ENCODE measurements around the gene MFSD12. TPM values are rescaled to one million over a fixed set of nuclear protein-coding genes. Genes with fewer than 3 reads are reported as not detected.

MFSD12 gene
- total RNA-seq, 1 donor from 2014 or later, result 136 TPM

- Mint-ChIP-seq H3K36me3 (ENCODE audit: low read depth) (peaks cover 10% of the 10 kb centered on the region), H3K9me3 (no peaks in the 10 kb centered on the region), H3K4me3 (peak overlapping the region; percentile 93), H3K27me3 (ENCODE audit: insufficient read depth) (no peaks in the 10 kb centered on the region), H3K4me1 (ENCODE audit: low read depth) (peaks cover 40% of the 10 kb centered on the region), H3K27ac (peak overlapping the region; percentile 91)
- intact Hi-C loops (cut with micrococcal nuclease), result loop anchor here (2.0 to 5.0 kb wide), 2 partner anchors 895 to 1345 kb away; partner anchors contain the start of genes CHAF1A and DOT1L
- peak; percentile 15 for DNase-seq (ENCODE audit: low spot score)
Measured at GRCh38 chr19:3507371-3508120, 49.8 kb downstream of the MFSD12 start.

- H3K27me3 Mint-ChIP-seq (ENCODE audit: insufficient read depth), result no peaks in the 10 kb centered on the region
- peak; percentile 31 for DNase-seq (ENCODE audit: low spot score)
- H3K36me3 Mint-ChIP-seq (ENCODE audit: low read depth), result peaks cover 10% of the 10 kb centered on the region
- intact Hi-C loops (cut with micrococcal nuclease), result loop anchor here (1.0 to 5.0 kb wide), 7 partner anchors 51 to 1344 kb away; partner anchors contain the start of genes CHAF1A, DOT1L, HMG20B and MFSD12
- peak overlapping the region; percentile 93 for H3K4me3 Mint-ChIP-seq
- peak overlapping the region; percentile 91 for H3K27ac Mint-ChIP-seq
- peaks cover 40% of the 10 kb centered on the region for H3K4me1 Mint-ChIP-seq (ENCODE audit: low read depth)
- no peaks in the 10 kb centered on the region for H3K9me3 Mint-ChIP-seq
Measured at GRCh38 chr19:3506384-3507340, 50.7 kb downstream of the MFSD12 start.

- Mint-ChIP-seq H3K4me1 (ENCODE audit: low read depth) (peaks cover 43% of the 10 kb centered on the region), H3K36me3 (ENCODE audit: low read depth) (peaks cover 6% of the 10 kb centered on the region), H3K9me3 (no peaks in the 10 kb centered on the region), H3K4me3 (peak within 1 kb of the TSS; percentile 93), H3K27me3 (ENCODE audit: insufficient read depth) (no peaks in the 10 kb centered on the region), H3K27ac (peak within 1 kb of the TSS; percentile 97)
- intact Hi-C loops (cut with micrococcal nuclease), result loop anchor here (1.0 to 5.0 kb wide), 7 partner anchors 52 to 1343 kb away; partner anchors contain the start of genes CHAF1A, DOT1L, HMG20B and MFSD12
- peak; percentile 100 for DNase-seq (ENCODE audit: low spot score)
Measured at GRCh38 chr19:3505598-3506383, 51.6 kb downstream of the MFSD12 start, which contains the start of gene FZR1. FZR1 (plus strand) TSS chr19:3506311; CDS start chr19:3522990, 16,679 bp downstream.

GRCh38 chr19:3504735-3505134, 52.7 kb downstream of the MFSD12 start:
- Mint-ChIP-seq H3K27me3 (ENCODE audit: insufficient read depth) (peaks cover 2% of the 10 kb centered on the region), H3K9me3 (no peaks in the 10 kb centered on the region), H3K27ac (peak overlapping the region; percentile 24), H3K36me3 (ENCODE audit: low read depth) (peaks cover 6% of the 10 kb centered on the region), H3K4me3 (peak overlapping the region; percentile 87), H3K4me1 (ENCODE audit: low read depth) (peaks cover 37% of the 10 kb centered on the region)
- no peak for DNase-seq (ENCODE audit: low spot score)
- intact Hi-C loops (cut with micrococcal nuclease), result loop anchor here (5.0 kb wide), 1 partner anchor 1342 kb away; the partner anchor contains the start of gene DOT1L

GRCh38 chr19:3503036-3503572, 54.3 kb downstream of the MFSD12 start:
- intact Hi-C loops (cut with micrococcal nuclease), result no loop called here
- H3K36me3 Mint-ChIP-seq (ENCODE audit: low read depth), result peaks cover 10% of the 10 kb centered on the region

GRCh38 chr19:3501780-3502179, 55.6 kb downstream of the MFSD12 start:
- intact Hi-C loops (cut with micrococcal nuclease), result loop anchor here (2.0 kb wide), 1 partner anchor 67 kb away; no protein-coding TSS in a partner anchor
- Mint-ChIP-seq H3K4me1 (ENCODE audit: low read depth) (peaks cover 39% of the 10 kb centered on the region), H3K9me3 (no peaks in the 10 kb centered on the region), H3K36me3 (ENCODE audit: low read depth) (peaks cover 15% of the 10 kb centered on the region), H3K4me3 (no peak overlapping the region), H3K27ac (no peak overlapping the region), H3K27me3 (ENCODE audit: insufficient read depth) (peaks cover 2% of the 10 kb centered on the region)
- DNase-seq (ENCODE audit: low spot score), result no peak

More at GRCh38 chr19:3503036-3503572, 54.3 kb downstream of the MFSD12 start:
- Mint-ChIP-seq H3K27me3 (ENCODE audit: insufficient read depth) (peaks cover 2% of the 10 kb centered on the region), H3K27ac (no peak overlapping the region), H3K4me1 (ENCODE audit: low read depth) (peaks cover 39% of the 10 kb centered on the region), H3K9me3 (no peaks in the 10 kb centered on the region), H3K4me3 (no peak overlapping the region)
- no peak for DNase-seq (ENCODE audit: low spot score)

- Mint-ChIP-seq H3K4me1 (ENCODE audit: low read depth) (peaks cover 35% of the 10 kb centered on the region), H3K27ac (peak within 1 kb of the TSS; percentile 97), H3K27me3 (ENCODE audit: insufficient read depth) (peaks cover 2% of the 10 kb centered on the region), H3K36me3 (ENCODE audit: low read depth) (peaks cover 17% of the 10 kb centered on the region), H3K4me3 (peak within 1 kb of the TSS; percentile 91), H3K9me3 (no peaks in the 10 kb centered on the region)
- DNase-seq (ENCODE audit: low spot score), result peak; percentile 92
- intact Hi-C loops (cut with micrococcal nuclease), result loop anchor here (2.0 kb wide), 1 partner anchor 66 kb away; no protein-coding TSS in a partner anchor
Measured at GRCh38 chr19:3500429-3501101, 56.8 kb downstream of the MFSD12 start, which contains the start of gene DOHH. DOHH (minus strand) TSS chr19:3500674; CDS start chr19:3496814, 3,860 bp downstream.

GRCh38 chr19:3499738-3500428, 57.5 kb downstream of the MFSD12 start:
- Mint-ChIP-seq H3K27ac (peak overlapping the region; percentile 97), H3K9me3 (no peaks in the 10 kb centered on the region), H3K4me1 (ENCODE audit: low read depth) (peaks cover 31% of the 10 kb centered on the region), H3K36me3 (ENCODE audit: low read depth) (peaks cover 17% of the 10 kb centered on the region), H3K27me3 (ENCODE audit: insufficient read depth) (peaks cover 2% of the 10 kb centered on the region), H3K4me3 (peak overlapping the region; percentile 91)
- no peak for DNase-seq (ENCODE audit: low spot score)
- intact Hi-C loops (cut with micrococcal nuclease), result loop anchor here (2.0 kb wide), 1 partner anchor 65 kb away; no protein-coding TSS in a partner anchor

- intact Hi-C loops (cut with micrococcal nuclease), result no loop called here
- no peaks in the 10 kb centered on the region for H3K9me3 Mint-ChIP-seq
- no peak overlapping the region for H3K4me3 Mint-ChIP-seq
- no peak overlapping the region for H3K27ac Mint-ChIP-seq
- H3K4me1 Mint-ChIP-seq (ENCODE audit: low read depth), result peaks cover 27% of the 10 kb centered on the region
- H3K27me3 Mint-ChIP-seq (ENCODE audit: insufficient read depth), result peaks cover 2% of the 10 kb centered on the region
- no peak for DNase-seq (ENCODE audit: low spot score)
- peaks cover 26% of the 10 kb centered on the region for H3K36me3 Mint-ChIP-seq (ENCODE audit: low read depth)
Measured at GRCh38 chr19:3497757-3498520, 59.4 kb downstream of the MFSD12 start.

- peaks cover 27% of the 10 kb centered on the region for H3K4me1 Mint-ChIP-seq (ENCODE audit: low read depth)
- intact Hi-C loops (cut with micrococcal nuclease), result no loop called here
Measured at GRCh38 chr19:3496392-3497273, 60.8 kb downstream of the MFSD12 start.

More at GRCh38 chr19:3496392-3497273, 60.8 kb downstream of the MFSD12 start:
- peaks cover 30% of the 10 kb centered on the region for H3K36me3 Mint-ChIP-seq (ENCODE audit: low read depth)
- peaks cover 2% of the 10 kb centered on the region for H3K27me3 Mint-ChIP-seq (ENCODE audit: insufficient read depth)
- peak overlapping the region; percentile 34 for H3K27ac Mint-ChIP-seq
- no peak overlapping the region for H3K4me3 Mint-ChIP-seq
- DNase-seq (ENCODE audit: low spot score), result no peak
- H3K9me3 Mint-ChIP-seq, result no peaks in the 10 kb centered on the region
